ENCODE measurements around the gene PPP1R8. TPM values are rescaled to one million over a fixed set of nuclear protein-coding genes. Genes with fewer than 3 reads are reported as not detected.

The PPP1R8 gene
- total and polyA plus RNA-seq, 9 of the 15 experiments (the other 6 are each of a cell fraction or from before 2014, with no cell fraction given), result 16.2 to 107 (median 75.3) TPM

GRCh38 chr1:27830621-27831440 lies at the start of gene PPP1R8 (continued):
- TF ChIP-seq GMEB1 (CRISPR knock-in tag; IDR thresholded peaks at IDR 0.05) (peak; percentile 97), FOXA1 (IDR thresholded peaks at IDR 0.05; ENCODE audit: borderline replicate concordance) (no peak), SUPT5H (IDR thresholded peaks at IDR 0.05) (peak; percentile 98), BMI1 (IDR thresholded peaks at IDR 0.05; ENCODE audit: low read length) (no peak), ZNF766 (CRISPR knock-in tag; conservative IDR thresholded peaks at IDR 0.05) (no peak), ZFP91 (CRISPR knock-in tag; IDR thresholded peaks at IDR 0.05) (peak; percentile 24; the same call in 1 of the 2 replicates), ZMIZ1 (IDR thresholded peaks at IDR 0.05; ENCODE audit: low read depth in 2 of 2, low read length in 2 of 2) (peak in 1 of 2 experiments; percentile 83; a peak in 2 of 4 replicates), HNRNPUL1 (IDR thresholded peaks at IDR 0.05; ENCODE audit: low read length) (no peak), ELK3 (CRISPR knock-in tag; IDR thresholded peaks at IDR 0.05) (no peak), RFX7 (CRISPR knock-in tag; IDR thresholded peaks at IDR 0.05) (no peak), KLF6 (CRISPR knock-in tag; IDR thresholded peaks at IDR 0.05; ENCODE audit: borderline replicate concordance) (no peak), KAT7 (CRISPR knock-in tag; IDR thresholded peaks at IDR 0.05; ENCODE audit: borderline replicate concordance) (peak; percentile 84; the same call in 1 of the 2 replicates), CC2D1A (IDR thresholded peaks at IDR 0.05) (peak; percentile 30; the same call in 1 of the 2 replicates), KDM5B (IDR thresholded peaks at IDR 0.05; ENCODE audit: insufficient replicate concordance, low read depth, low read length) (peak; percentile 99), NR2C2 (CRISPR knock-in tag; IDR thresholded peaks at IDR 0.05) (peak; percentile 77), NR2C2 (tag; IDR thresholded peaks at IDR 0.05) (peak; percentile 67), HES1 (IDR thresholded peaks at IDR 0.05; ENCODE audit: low read depth) (no peak)

Data from K562 (cell line).